Mucosa of stomach (tissue), 1 donor: ENCODE measurements around the gene OLIG2.

Experiments
- H3K27me3 ChIP-seq: one replicate; pipeline ENCODE4 v1.7.0; 2013; ENCODE audit warnings: mild to moderate bottlenecking, low read length; ENCODE audit not compliant: control insufficient read depth, insufficient read depth
- H3K36me3 ChIP-seq: one replicate; pipeline ENCODE4 v1.7.0; 2013; ENCODE audit warnings: low read length; ENCODE audit not compliant: control insufficient read depth, insufficient read depth
- H3K4me1 ChIP-seq: one replicate; pipeline ENCODE4 v1.7.0; 2013; ENCODE audit warnings: mild to moderate bottlenecking, low read length; ENCODE audit not compliant: control insufficient read depth, insufficient read depth
- H3K4me3 ChIP-seq: one replicate; pipeline ENCODE4 v1.7.0; 2013; ENCODE audit warnings: low read length
- H3K9ac ChIP-seq: one replicate; pipeline ENCODE4 v1.7.0; 2013; ENCODE audit warnings: mild to moderate bottlenecking, low read length, moderate library complexity
- H3K9me3 ChIP-seq: one replicate; pipeline ENCODE4 v1.7.0; 2013; ENCODE audit warnings: mild to moderate bottlenecking, low read length, moderate library complexity; ENCODE audit not compliant: control insufficient read depth
- donor health status: Pancreatic carcinoma.

The OLIG2 gene

DNA sequence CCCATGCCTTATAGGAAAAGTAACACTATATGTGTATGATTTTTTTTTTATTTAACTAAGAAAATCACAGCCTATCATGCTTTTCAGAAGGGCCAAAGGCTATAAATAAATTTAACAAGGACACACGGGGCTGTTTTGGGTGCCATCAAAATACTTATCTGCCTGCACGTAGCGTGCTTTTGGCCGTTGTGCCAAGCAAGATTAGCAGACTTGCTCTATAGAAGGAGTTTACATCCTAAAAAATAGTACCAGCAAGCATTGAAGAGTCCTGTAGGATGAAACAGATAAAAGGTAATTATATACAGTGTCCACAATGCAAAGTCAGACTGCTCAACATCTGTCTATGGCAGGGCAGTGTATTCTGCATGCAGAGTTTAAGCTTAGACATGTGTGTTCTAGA lies 47.9 kb downstream of the OLIG2 start:
- no peaks in the 10 kb centered on the region for H3K36me3 ChIP-seq
- no peak overlapping the region for H3K9ac ChIP-seq
- peaks cover 79% of the 10 kb centered on the region for H3K27me3 ChIP-seq
- H3K4me3 ChIP-seq, result no peak overlapping the region
- peaks cover 11% of the 10 kb centered on the region for H3K4me1 ChIP-seq
- no peaks in the 10 kb centered on the region for H3K9me3 ChIP-seq

DNA sequence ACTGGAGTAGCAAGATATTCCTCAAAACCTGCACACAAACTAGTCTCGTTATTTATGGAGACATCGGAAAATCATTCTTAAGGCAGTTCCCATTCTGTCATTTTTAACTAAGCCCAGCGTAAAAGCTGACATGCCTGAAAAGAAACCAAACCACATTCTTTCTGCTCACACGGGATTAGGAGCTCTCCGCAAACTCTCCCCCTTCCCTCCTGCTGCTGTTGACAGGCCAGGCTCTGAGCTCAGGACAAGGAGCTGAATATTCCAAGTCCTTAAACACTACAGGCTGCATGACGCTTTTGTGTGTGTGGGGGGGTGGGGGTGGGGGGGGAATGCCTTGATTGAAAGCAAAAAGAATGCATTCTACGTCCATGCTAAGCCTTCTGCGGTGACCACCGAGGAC lies 49.4 kb downstream of the OLIG2 start:
- Histone ChIP-seq H3K27me3 (peaks cover 69% of the 10 kb centered on the region), H3K9me3 (no peaks in the 10 kb centered on the region), H3K9ac (no peak overlapping the region)

DNA sequence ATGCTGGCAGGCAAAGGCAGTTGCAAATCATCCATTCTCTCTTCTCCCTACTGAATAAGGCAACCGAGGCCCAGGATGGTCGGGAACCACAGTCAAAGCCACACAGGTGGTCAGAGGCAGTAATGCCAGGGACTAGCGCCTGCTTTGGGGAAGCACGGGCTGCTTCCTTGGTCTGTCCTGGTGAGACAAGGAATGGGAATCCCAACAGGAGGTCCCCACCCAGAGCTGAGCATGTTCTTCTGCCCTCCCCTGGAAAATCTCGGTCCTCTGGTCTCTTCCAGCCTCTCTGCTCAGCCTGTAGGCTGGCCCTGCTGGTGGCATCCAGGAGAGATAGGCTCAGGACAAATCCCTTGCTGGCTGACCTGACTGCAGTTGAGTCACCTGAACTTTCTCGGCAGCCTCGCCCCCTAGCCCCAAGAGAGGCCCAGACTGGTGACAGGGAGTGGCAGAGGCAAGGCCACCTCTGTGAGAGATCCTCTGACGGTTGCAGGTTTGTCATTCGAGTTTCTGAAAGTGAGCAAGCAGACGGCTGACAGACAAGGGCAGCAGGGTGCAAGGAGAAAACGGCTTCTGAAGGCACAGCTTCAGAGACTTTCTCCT lies 50.0 kb downstream of the OLIG2 start:
- no peak overlapping the region for H3K4me3 ChIP-seq
- H3K27me3 ChIP-seq, result peaks cover 68% of the 10 kb centered on the region
- H3K9ac ChIP-seq, result no peak overlapping the region
- no peaks in the 10 kb centered on the region for H3K9me3 ChIP-seq
- H3K4me1 ChIP-seq, result peaks cover 11% of the 10 kb centered on the region
- H3K36me3 ChIP-seq, result no peaks in the 10 kb centered on the region

More for the DNA sequence above, 49.4 kb downstream of the OLIG2 start:
- H3K36me3 ChIP-seq, result no peaks in the 10 kb centered on the region
- peaks cover 11% of the 10 kb centered on the region for H3K4me1 ChIP-seq
- H3K4me3 ChIP-seq, result no peak overlapping the region

DNA sequence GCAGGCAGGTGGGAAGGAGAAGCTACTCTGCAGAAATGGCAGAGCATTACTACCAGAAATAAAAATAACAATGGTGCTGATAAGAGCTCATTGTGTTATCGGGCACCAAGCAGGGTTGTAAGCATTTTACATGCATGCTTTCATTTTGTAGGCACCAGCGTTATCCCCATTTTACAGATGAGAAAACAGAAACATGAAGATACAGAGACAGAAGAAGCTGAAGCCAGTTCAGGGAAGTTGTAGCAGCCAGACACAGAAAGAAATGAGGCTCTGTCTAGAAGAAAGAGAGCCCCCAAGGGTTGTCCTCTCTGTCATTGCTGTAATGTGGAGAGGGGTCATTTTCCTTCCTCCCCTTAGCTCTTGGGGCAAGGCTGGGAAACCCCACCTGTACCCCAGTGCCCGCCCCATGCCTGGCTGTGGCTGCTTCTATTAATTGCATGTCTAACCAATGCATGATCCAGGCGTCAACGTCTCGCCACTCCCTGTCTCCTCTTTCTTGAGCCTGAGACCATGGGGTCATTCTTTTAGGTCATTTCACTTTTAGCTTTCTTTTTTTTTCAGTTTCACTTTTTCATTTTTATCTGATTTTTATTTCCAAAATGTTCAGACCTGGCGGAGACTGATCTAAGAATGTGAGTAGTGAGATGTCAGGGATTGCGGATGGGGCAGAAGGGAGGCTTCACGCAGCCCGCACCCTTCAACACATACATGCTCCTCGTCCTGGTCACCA lies 51.0 kb downstream of the OLIG2 start:
- H3K36me3 ChIP-seq, result no peaks in the 10 kb centered on the region
- peaks cover 59% of the 10 kb centered on the region for H3K27me3 ChIP-seq
- peaks cover 2% of the 10 kb centered on the region for H3K4me1 ChIP-seq
- H3K4me3 ChIP-seq, result no peak overlapping the region
- H3K9ac ChIP-seq, result no peak overlapping the region
- no peaks in the 10 kb centered on the region for H3K9me3 ChIP-seq
